ENCODE measurements around the gene PIGQ. TPM values are rescaled to one million over a fixed set of nuclear protein-coding genes. Genes with fewer than 3 reads are reported as not detected.

Gene PIGQ
- total RNA-seq, 1 experiment from 2014 or later: 16.7 TPM

Small RNA genes lying within 50 kb of the gene (small RNA-seq; reads per million reads assigned to genes)
- gene MIR3176: 0.56 to 21.3 reads per million in 2 experiments
- 0 to 0.18 reads per million in 2 experiments for gene MIR5587
- gene Z98883.1: 0 reads per million in 2 experiments

Other genes starting within 250 kb of the PIGQ start
- gene AXIN1, start 217.2 kb upstream of the PIGQ start, total RNA-seq (2014; rRNA removed; shearing (Covaris generic)): 35.7 and 38.3 TPM in 2 replicates
- gene MRPL28, start 199.4 kb upstream of the PIGQ start, total RNA-seq (2014; rRNA removed; shearing (Covaris generic)): 100 and 116 TPM in 2 replicates
- gene PGAP6, start 188.0 kb upstream of the PIGQ start, total RNA-seq (2014; rRNA removed; shearing (Covaris generic)): 29.6 and 34.7 TPM in 2 replicates
- 170 and 201 TPM in 2 replicates for gene NME4, start 172.8 kb upstream of the PIGQ start, total RNA-seq (2014; rRNA removed; shearing (Covaris generic))
- 15.7 and 16.9 TPM in 2 replicates for gene DECR2, start 168.1 kb upstream of the PIGQ start, total RNA-seq (2014; rRNA removed; shearing (Covaris generic))
- gene RAB11FIP3, start 144.3 kb upstream of the PIGQ start, total RNA-seq (2014; rRNA removed; shearing (Covaris generic)): 20.8 and 22.4 TPM in 2 replicates
- gene CAPN15, start 42.3 kb upstream of the PIGQ start, total RNA-seq (2014; rRNA removed; shearing (Covaris generic)): 32.4 and 41.4 TPM in 2 replicates
- 0.05 TPM in 1 of 2 replicates, not detected in the other for gene PRR35, start 9.6 kb upstream of the PIGQ start, total RNA-seq (2014; rRNA removed; shearing (Covaris generic))
- 0.12 and 0.35 TPM in 2 replicates for gene NHLRC4, start 3.0 kb upstream of the PIGQ start, total RNA-seq (2014; rRNA removed; shearing (Covaris generic))
- 10.7 and 11.9 TPM in 2 replicates for gene RAB40C, start 20.1 kb downstream of the PIGQ start, total RNA-seq (2014; rRNA removed; shearing (Covaris generic))
- gene WFIKKN1, start 61.0 kb downstream of the PIGQ start, total RNA-seq (2014; rRNA removed; shearing (Covaris generic)): 0.15 and 0.43 TPM in 2 replicates
- 84.3 and 106 TPM in 2 replicates for gene METTL26, start 66.3 kb downstream of the PIGQ start, total RNA-seq (2014; rRNA removed; shearing (Covaris generic))
- gene MCRIP2, start 71.9 kb downstream of the PIGQ start, total RNA-seq (2014; rRNA removed; shearing (Covaris generic)): 60.2 and 87.0 TPM in 2 replicates
- gene WDR90, start 79.4 kb downstream of the PIGQ start, total RNA-seq (2014; rRNA removed; shearing (Covaris generic)): 13.1 and 14.6 TPM in 2 replicates
- gene RHOT2, start 98.2 kb downstream of the PIGQ start, total RNA-seq (2014; rRNA removed; shearing (Covaris generic)): 39.6 and 47.4 TPM in 2 replicates
- gene RHBDL1, start 105.7 kb downstream of the PIGQ start, total RNA-seq (2014; rRNA removed; shearing (Covaris generic)): 2.2 and 2.3 TPM in 2 replicates
- 69.3 and 83.1 TPM in 2 replicates for gene STUB1, start 110.4 kb downstream of the PIGQ start, total RNA-seq (2014; rRNA removed; shearing (Covaris generic))
- 46.5 and 52.1 TPM in 2 replicates for gene JMJD8, start 114.4 kb downstream of the PIGQ start, total RNA-seq (2014; rRNA removed; shearing (Covaris generic))
- gene WDR24, start 120.4 kb downstream of the PIGQ start, total RNA-seq (2014; rRNA removed; shearing (Covaris generic)): 8.8 and 10.2 TPM in 2 replicates
- gene FBXL16, start 135.8 kb downstream of the PIGQ start, total RNA-seq (2014; rRNA removed; shearing (Covaris generic)): 1.7 and 2.0 TPM in 2 replicates
- gene METRN, start 145.2 kb downstream of the PIGQ start, total RNA-seq (2014; rRNA removed; shearing (Covaris generic)): 30.3 and 61.8 TPM in 2 replicates
- gene ANTKMT, start 151.2 kb downstream of the PIGQ start, total RNA-seq (2014; rRNA removed; shearing (Covaris generic)): 19.9 and 22.9 TPM in 2 replicates
- gene CCDC78, start 156.5 kb downstream of the PIGQ start, total RNA-seq (2014; rRNA removed; shearing (Covaris generic)): 4.1 and 4.5 TPM in 2 replicates
- 9.3 and 11.7 TPM in 2 replicates for gene HAGHL, start 157.1 kb downstream of the PIGQ start, total RNA-seq (2014; rRNA removed; shearing (Covaris generic))
- gene CIAO3, start 171.0 kb downstream of the PIGQ start, total RNA-seq (2014; rRNA removed; shearing (Covaris generic)): 32.4 and 36.8 TPM in 2 replicates
- 0.29 and 0.54 TPM in 2 replicates for gene MSLN, start 190.8 kb downstream of the PIGQ start, total RNA-seq (2014; rRNA removed; shearing (Covaris generic))
- gene RPUSD1, start 218.4 kb downstream of the PIGQ start, total RNA-seq (2014; rRNA removed; shearing (Covaris generic)): 31.7 and 33.1 TPM in 2 replicates
- gene CHTF18, start 218.7 kb downstream of the PIGQ start, total RNA-seq (2014; rRNA removed; shearing (Covaris generic)): 10.9 and 12.1 TPM in 2 replicates
- not detected in 2 replicates for gene GNG13, start 230.8 kb downstream of the PIGQ start, total RNA-seq (2014; rRNA removed; shearing (Covaris generic))